CD14-positive monocyte (primary cell): ENCODE measurements around the gene TRIM52. TPM values are rescaled to one million over a fixed set of nuclear protein-coding genes. Genes with fewer than 3 reads are reported as not detected.

Experiments
- DNase-seq, 3 donors: peaks; one replicate each; pipeline ENCODE4 v3.0.0-alpha.2; 2011 to 2022
- H2AFZ ChIP-seq: 2 replicates; pipeline ENCODE4 v1.6.0; 2012; ENCODE audit warnings: mild to moderate bottlenecking, low read depth, low read length, inconsistent platforms; ENCODE audit not compliant: insufficient read depth, poor library complexity, severe bottlenecking
- H3K27ac ChIP-seq, 2 donors: 1 replicate in 1 of 2; 2 replicates in 1 of 2; pipeline ENCODE4 v1.5.1; 2012 to 2013; ENCODE audit warnings: low read length in 2 of 2, control low read depth in 1 of 2, inconsistent platforms in 1 of 2, low read depth in 1 of 2, mild to moderate bottlenecking in 1 of 2
- H3K27me3 ChIP-seq, 2 donors: one replicate each; pipeline versions ENCODE4 v1.6.0 to v1.6.1; 2011 to 2013; ENCODE audit warnings: low read length in 2 of 2; ENCODE audit not compliant: control insufficient read depth in 2 of 2, insufficient read depth in 2 of 2
- H3K36me3 ChIP-seq, 2 donors: replicated peaks in 1 of 2; 1 replicate in 1 of 2; 2 replicates in 1 of 2; pipeline versions ENCODE4 v1.5.1 to v1.6.1; 2012 to 2013; ENCODE audit warnings: low read length in 2 of 2, control low read depth in 1 of 2, inconsistent platforms in 1 of 2, mild to moderate bottlenecking in 1 of 2; ENCODE audit not compliant: insufficient read depth in 2 of 2, control insufficient read depth in 1 of 2
- H3K4me1 ChIP-seq, 2 donors: 1 replicate in 1 of 2; 2 replicates in 1 of 2; pipeline versions ENCODE4 v1.5.1 to v1.6.1; 2012 to 2013; ENCODE audit warnings: low read length in 2 of 2, control low read depth in 1 of 2, inconsistent platforms in 1 of 2, mild to moderate bottlenecking in 1 of 2, moderate library complexity in 1 of 2; ENCODE audit not compliant: insufficient read depth in 2 of 2, control insufficient read depth in 1 of 2
- H3K4me2 ChIP-seq: replicated peaks from 2 replicates; pipeline ENCODE3; 2012; ENCODE audit warnings: low read length, moderate library complexity, mild to moderate bottlenecking; ENCODE audit not compliant: poor library complexity, severe bottlenecking; ENCODE audit errors: extremely low read depth
- H3K4me3 ChIP-seq, 3 experiments: fragments of 200-600 bp in 1 of 3; sonication (generic) in 1 of 3; replicated peaks in 1 of 3; 1 replicate in 2 of 3; 2 replicates in 1 of 3; pipeline ENCODE4 v1.5.1; 2011 to 2013; ENCODE audit warnings: low read length in 3 of 3, mild to moderate bottlenecking in 3 of 3, control low read depth in 2 of 3, low read depth in 2 of 3, inconsistent platforms in 1 of 3, moderate library complexity in 1 of 3
- H3K79me2 ChIP-seq: 2 replicates; pipeline ENCODE4 v1.6.0; 2012; ENCODE audit warnings: mild to moderate bottlenecking, control low read depth, inconsistent platforms, low read length, moderate library complexity; ENCODE audit not compliant: insufficient read depth
- H3K9ac ChIP-seq: 2 replicates; pipeline ENCODE4 v1.6.0; 2017; ENCODE audit warnings: low read length, mild to moderate bottlenecking; ENCODE audit not compliant: insufficient read depth, poor library complexity, severe bottlenecking
- H3K9me3 ChIP-seq, 2 donors: replicated peaks in 1 of 2; 1 replicate in 1 of 2; 2 replicates in 1 of 2; pipeline versions ENCODE4 v1.5.1 to v1.6.1; 2012 to 2013; ENCODE audit warnings: low read length in 2 of 2, control low read depth in 1 of 2; ENCODE audit not compliant: control insufficient read depth in 1 of 2, insufficient read depth in 1 of 2
- H4K20me1 ChIP-seq: 2 replicates; pipeline ENCODE4 v1.6.0; 2012; ENCODE audit warnings: mild to moderate bottlenecking, low read length, control low read depth, moderate library complexity; ENCODE audit not compliant: insufficient read depth
- H3K27ac Mint-ChIP-seq, 7 donors: one replicate each; pipeline ENCODE4 v1.8.0; 2020; ENCODE audit warnings: mild to moderate bottlenecking in 7 of 7, mixed read lengths in 7 of 7, moderate library complexity in 6 of 7, inconsistent platforms in 2 of 7
- H3K27me3 Mint-ChIP-seq, 3 donors: one replicate each; pipeline ENCODE4 v1.8.0; 2021 to 2022; ENCODE audit warnings: low read depth in 3 of 3, mild to moderate bottlenecking in 3 of 3, mixed read lengths in 3 of 3, moderate library complexity in 3 of 3, inconsistent platforms in 1 of 3
- H3K36me3 Mint-ChIP-seq, 2 donors: one replicate each; pipeline ENCODE4 v1.8.0; 2020; ENCODE audit warnings: mixed read lengths in 2 of 2, inconsistent platforms in 1 of 2, mild to moderate bottlenecking in 1 of 2
- H3K4me1 Mint-ChIP-seq: one replicate; pipeline ENCODE4 v1.8.0; 2020; ENCODE audit warnings: mild to moderate bottlenecking, mixed read lengths
- H3K4me3 Mint-ChIP-seq, 2 donors: one replicate each; pipeline ENCODE4 v1.8.0; 2020; ENCODE audit warnings: mild to moderate bottlenecking in 2 of 2, mixed read lengths in 2 of 2, moderate library complexity in 1 of 2
- H3K9me3 Mint-ChIP-seq, 7 donors: one replicate each; pipeline ENCODE4 v1.8.0; 2020 to 2022; ENCODE audit warnings: mixed read lengths in 7 of 7, mild to moderate bottlenecking in 6 of 7, moderate library complexity in 6 of 7, inconsistent platforms in 2 of 7
- WGBS: methylation state at CpG from one replicate; pipeline ENCODE4 v1.1.5; 2013; ENCODE audit warnings: missing lambda C conversion rate; ENCODE audit not compliant: insufficient coverage; 5-methylcytosine and 5-hydroxymethylcytosine counted together
- intact Hi-C, 2 donors: fragments of 100-400 bp; cut with micrococcal nuclease; formaldehyde crosslinking; loops; one replicate each; pipeline versions ENCODE4 v1.15.0 to v1.15.1; 2023
- polyA plus RNA-seq, 3 donors: library from polyadenylated mRNA; depleted of rRNA in 1 of 3; unstranded in 2 of 3; stranded (reverse) in 1 of 3; fragments of 300-500 nt in 2 of 3; fragments of >200 nt in 1 of 3; fragmentation: Illumina TruSeq in 2 of 3; gene quantifications; 1 replicate in 2 of 3; 2 replicates in 1 of 3; pipeline ENCODE4 v1.2.3, GENCODE V29; 2012 to 2021
- TF ChIP-seq, protein P1 (sequence below): fragments of 200-600 bp; IDR thresholded peaks from one replicate; pipeline ENCODE4 v1.8.0; 2022; ENCODE audit warnings: antibody characterized with exemption, mild to moderate bottlenecking

TRIM52 gene
- polyA plus RNA-seq, 3 donors = 5.7 to 26.0 (median 8.5) TPM

DNA sequence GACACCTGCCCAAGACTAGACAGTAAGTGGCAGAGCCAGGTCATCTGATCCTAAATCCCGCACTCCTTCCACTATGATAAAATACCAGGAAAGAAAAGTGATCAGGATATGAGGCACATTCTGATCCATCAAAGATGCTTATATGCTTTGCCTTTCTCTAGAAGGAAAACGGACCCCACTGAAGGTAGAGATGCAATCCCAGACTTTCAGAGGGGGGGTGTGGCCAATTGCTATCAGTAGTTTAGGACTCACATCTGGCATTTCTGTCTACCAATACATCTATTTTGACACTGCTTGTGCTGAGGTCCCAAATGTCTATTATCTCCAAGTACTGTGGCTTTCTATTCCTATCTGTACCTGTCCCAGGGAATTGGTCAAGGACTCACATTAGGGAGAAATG is 1.7 kb downstream of the TRIM52 start:
- intact Hi-C loops = no loop called here
- no peaks in the 10 kb centered on the region for H3K27me3 ChIP-seq
- Mint-ChIP-seq H3K27ac (peak overlapping the region in 1 of 7 donors; percentile 93), H3K36me3 (peaks cover 29 to 35% of the 10 kb centered on the region in 2 donors), H3K4me3 (peak overlapping the region; percentile 95 to 96), H3K9me3 (no peaks in the 10 kb centered on the region), H3K4me1 (peaks cover 53% of the 10 kb centered on the region), H3K27me3 (peaks cover 0 to 1% (median 0%) of the 10 kb centered on the region in 3 donors)
- no CpG with 5 or more reads among the region's 2 CpGs for WGBS
- no peaks in the 10 kb centered on the region for H3K9me3 ChIP-seq
- peaks cover 25 to 46% of the 10 kb centered on the region in 2 donors for H3K4me1 ChIP-seq
- peaks cover 90% of the 10 kb centered on the region for H3K79me2 ChIP-seq
- no peak overlapping the region for H2AFZ ChIP-seq
- peak overlapping the region in 1 of 2 donors; percentile 93 for H3K27ac ChIP-seq
- DNase-seq = no peak
- peaks cover 41% of the 10 kb centered on the region for H4K20me1 ChIP-seq
- peaks cover 15 to 42% of the 10 kb centered on the region in 2 donors for H3K36me3 ChIP-seq
- H3K9ac ChIP-seq = peak overlapping the region; percentile 29
- H3K4me2 ChIP-seq = peak overlapping the region; percentile 99
- TF ChIP-seq, protein P1, sequence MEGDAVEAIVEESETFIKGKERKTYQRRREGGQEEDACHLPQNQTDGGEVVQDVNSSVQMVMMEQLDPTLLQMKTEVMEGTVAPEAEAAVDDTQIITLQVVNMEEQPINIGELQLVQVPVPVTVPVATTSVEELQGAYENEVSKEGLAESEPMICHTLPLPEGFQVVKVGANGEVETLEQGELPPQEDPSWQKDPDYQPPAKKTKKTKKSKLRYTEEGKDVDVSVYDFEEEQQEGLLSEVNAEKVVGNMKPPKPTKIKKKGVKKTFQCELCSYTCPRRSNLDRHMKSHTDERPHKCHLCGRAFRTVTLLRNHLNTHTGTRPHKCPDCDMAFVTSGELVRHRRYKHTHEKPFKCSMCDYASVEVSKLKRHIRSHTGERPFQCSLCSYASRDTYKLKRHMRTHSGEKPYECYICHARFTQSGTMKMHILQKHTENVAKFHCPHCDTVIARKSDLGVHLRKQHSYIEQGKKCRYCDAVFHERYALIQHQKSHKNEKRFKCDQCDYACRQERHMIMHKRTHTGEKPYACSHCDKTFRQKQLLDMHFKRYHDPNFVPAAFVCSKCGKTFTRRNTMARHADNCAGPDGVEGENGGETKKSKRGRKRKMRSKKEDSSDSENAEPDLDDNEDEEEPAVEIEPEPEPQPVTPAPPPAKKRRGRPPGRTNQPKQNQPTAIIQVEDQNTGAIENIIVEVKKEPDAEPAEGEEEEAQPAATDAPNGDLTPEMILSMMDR = no peak
- H3K4me3 ChIP-seq = peak overlapping the region; percentile 80 to 97 (median 89)

DNA sequence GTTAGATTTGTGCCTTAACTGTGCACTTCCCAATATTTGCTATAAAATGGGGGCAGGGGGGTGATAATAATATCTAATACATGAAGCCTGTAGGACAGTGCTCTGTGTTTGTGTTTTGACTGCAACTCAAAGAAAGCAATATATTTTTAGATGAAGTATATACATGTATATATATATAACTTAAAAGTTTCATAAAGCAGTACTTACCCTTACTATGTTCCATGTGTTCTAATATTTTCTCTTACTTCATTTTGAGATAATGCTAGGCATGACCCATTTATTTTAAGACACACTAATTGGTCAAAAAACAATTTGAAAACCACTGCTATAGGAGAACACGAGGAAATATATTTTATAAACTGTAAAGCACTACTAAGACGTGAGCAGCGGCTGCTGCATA is 2.4 kb downstream of the TRIM52 start:
- intact Hi-C loops = no loop called here
- H3K4me2 ChIP-seq = peak overlapping the region; percentile 99
- no peaks in the 10 kb centered on the region for H3K9me3 Mint-ChIP-seq
- no CpG with 5 or more reads among the region's 3 CpGs for WGBS
- H3K27me3 ChIP-seq = no peaks in the 10 kb centered on the region
- peaks cover 0 to 1% (median 0%) of the 10 kb centered on the region in 3 donors for H3K27me3 Mint-ChIP-seq
- H3K4me1 Mint-ChIP-seq = peaks cover 53% of the 10 kb centered on the region
- H3K9ac ChIP-seq = peak overlapping the region; percentile 29
- peaks cover 30 to 36% of the 10 kb centered on the region in 2 donors for H3K36me3 Mint-ChIP-seq
- H3K4me3 ChIP-seq = peak overlapping the region in 1 of 3 experiments; percentile 89
- peaks cover 25 to 46% of the 10 kb centered on the region in 2 donors for H3K4me1 ChIP-seq
- H4K20me1 ChIP-seq = peaks cover 49% of the 10 kb centered on the region
- peaks cover 16 to 44% of the 10 kb centered on the region in 2 donors for H3K36me3 ChIP-seq
- no peak overlapping the region for H2AFZ ChIP-seq
- peak overlapping the region in 1 of 7 donors; percentile 30 for H3K27ac Mint-ChIP-seq
- TF ChIP-seq, protein P1 = no peak
- no peak for DNase-seq
- H3K4me3 Mint-ChIP-seq = no peak overlapping the region
- H3K9me3 ChIP-seq = no peaks in the 10 kb centered on the region
- peaks cover 97% of the 10 kb centered on the region for H3K79me2 ChIP-seq
- peak overlapping the region in 1 of 2 donors; percentile 93 for H3K27ac ChIP-seq
